K562 (cell line): ENCODE results near the gene R3HDM2. TPM values are rescaled to one million over a fixed set of nuclear protein-coding genes. Genes with fewer than 3 reads are reported as not detected.

ENCODE experiments used
- GTF2A2 ChIP-seq: IDR thresholded peaks from 2 replicates; pipeline ENCODE4 v1.6.1; 2016; ENCODE audit warnings: mild to moderate bottlenecking, missing genetic modification characterization, missing compliant biosample characterization
- IFI16 ChIP-seq: fragments of 250-450 bp; sonication (Bioruptor Pico); IDR thresholded peaks from 2 replicates; pipeline ENCODE4 v2.1.2; 2022; ENCODE audit warnings: mild to moderate bottlenecking, inconsistent platforms
- MTF1 ChIP-seq: fragments of 250-450 bp; sonication (Bioruptor Pico); IDR thresholded peaks from 2 replicates; pipeline ENCODE4 v1.9.0; 2021; ENCODE audit warnings: moderate library complexity, mild to moderate bottlenecking, inconsistent platforms, borderline replicate concordance
- POLR2A ChIP-seq: fragments of 450-650 bp; conservative IDR thresholded peaks from 2 replicates; pipeline ENCODE4 v1.6.1; 2016
- SMARCB1 ChIP-seq: IDR thresholded peaks from 2 replicates; pipeline ENCODE4 v1.6.1; 2011; ENCODE audit warnings: improper control_type of control experiment, low read depth; ENCODE audit not compliant: insufficient read length
- SRSF3 ChIP-seq: fragments of 200-400 bp; formaldehyde crosslinking; IDR thresholded peaks from 2 replicates; pipeline ENCODE4 v1.6.1; 2016; ENCODE audit warnings: mild to moderate bottlenecking, low read length, moderate library complexity; ENCODE audit not compliant: insufficient read depth
- ZNF384 ChIP-seq: IDR thresholded peaks from 2 replicates; pipeline ENCODE4 v1.6.1; 2012; ENCODE audit warnings: low read depth, low read length, improper control_type of control experiment
- ZNF780A ChIP-seq: fragments of 250-450 bp; sonication (Bioruptor Pico); IDR thresholded peaks from 2 replicates; pipeline ENCODE4 v1.5.0; 2021; ENCODE audit warnings: mild to moderate bottlenecking
- polyA plus RNA-seq, 8 experiments: library from polyadenylated mRNA; depleted of rRNA in 4 of 8; stranded (reverse) in 5 of 8; unstranded in 3 of 8; fragments of >200 nt; fragmentation: Nextera tagmentation in 2 of 8; fragmentation: Illumina TruSeq in 1 of 8; extraction: Ambion mirVana in 2 of 8; extraction: Trizol in 1 of 8; gene quantifications; 2 replicates each; pipeline versions ENCODE4 v1.2.1 to v1.2.3, GENCODE V29; 2011 to 2014; ENCODE audit warnings: inconsistent platforms in 1 of 8, missing spikeins in 1 of 8
- total RNA-seq, 7 experiments: library from RNA; depleted of rRNA in 6 of 7; stranded (reverse); fragments of >200 nt in 6 of 7; fragmentation: Illumina TruSeq in 2 of 7; extraction: Trizol in 2 of 7; gene quantifications; 2 replicates each; pipeline versions ENCODE4 v1.2.1 to v1.2.3, GENCODE V29; 2011 to 2021; ENCODE audit warnings: low replicate concordance in 1 of 7
- TF ChIP-seq, protein P1 (sequence below): fragments of 200-600 bp; sonication (generic); IDR thresholded peaks from one replicate; pipeline ENCODE4 v1.6.1; 2012; ENCODE audit warnings: mild to moderate bottlenecking, low read depth, low read length, inconsistent platforms
- TF ChIP-seq, protein P2 (sequence below): fragments of 450-650 bp; IDR thresholded peaks from 2 replicates; pipeline ENCODE4 v1.6.1; 2017; ENCODE audit warnings: antibody characterized with exemption, mild to moderate bottlenecking
- TF ChIP-seq, protein P3 (sequence below): fragments of 450-650 bp; formaldehyde crosslinking; IDR thresholded peaks from 2 replicates; pipeline ENCODE4 v1.4.0; 2020; ENCODE audit warnings: mild to moderate bottlenecking, moderate library complexity

R3HDM2 gene
- total and polyA plus RNA-seq, 9 of the 15 experiments (the other 6 are each of a cell fraction or from before 2014, with no cell fraction given) = 3.3 to 18.8 (median 9.0) TPM

DNA sequence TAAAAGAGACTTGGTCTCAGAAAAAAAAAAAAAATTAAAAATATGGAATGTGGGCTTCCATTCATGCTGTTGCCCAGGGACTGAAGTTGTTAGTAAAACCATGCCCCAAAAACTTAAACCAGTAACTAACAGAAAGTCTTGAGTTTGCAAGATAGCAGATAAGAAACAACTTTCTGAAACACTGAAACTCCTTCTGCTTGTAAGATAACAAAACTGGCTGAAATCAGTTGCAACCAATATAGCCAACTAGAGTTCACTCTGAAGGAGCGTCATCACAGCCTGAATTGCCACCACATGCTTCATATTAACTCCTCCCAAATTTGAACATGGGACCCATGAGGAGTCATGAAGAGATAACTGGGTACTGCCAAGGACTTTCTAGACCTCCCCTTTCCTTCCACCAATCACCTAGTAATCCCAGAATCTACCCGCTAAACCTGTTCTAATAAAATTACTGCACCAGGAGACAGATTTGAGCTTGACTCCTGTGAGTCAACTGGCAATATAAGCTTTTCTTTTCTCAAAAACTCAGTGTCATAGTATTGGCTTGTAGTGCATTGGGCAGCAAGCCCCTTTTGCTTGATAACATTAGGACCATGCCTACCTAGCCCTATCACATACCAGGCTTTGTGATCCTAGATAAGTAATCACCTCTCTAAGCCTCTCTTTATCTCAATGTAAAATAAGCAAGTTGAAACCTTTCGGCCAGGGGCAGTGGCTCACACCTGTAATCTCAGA is 53.6 kb downstream of the R3HDM2 start (continued):
- TF ChIP-seq, protein P1, sequence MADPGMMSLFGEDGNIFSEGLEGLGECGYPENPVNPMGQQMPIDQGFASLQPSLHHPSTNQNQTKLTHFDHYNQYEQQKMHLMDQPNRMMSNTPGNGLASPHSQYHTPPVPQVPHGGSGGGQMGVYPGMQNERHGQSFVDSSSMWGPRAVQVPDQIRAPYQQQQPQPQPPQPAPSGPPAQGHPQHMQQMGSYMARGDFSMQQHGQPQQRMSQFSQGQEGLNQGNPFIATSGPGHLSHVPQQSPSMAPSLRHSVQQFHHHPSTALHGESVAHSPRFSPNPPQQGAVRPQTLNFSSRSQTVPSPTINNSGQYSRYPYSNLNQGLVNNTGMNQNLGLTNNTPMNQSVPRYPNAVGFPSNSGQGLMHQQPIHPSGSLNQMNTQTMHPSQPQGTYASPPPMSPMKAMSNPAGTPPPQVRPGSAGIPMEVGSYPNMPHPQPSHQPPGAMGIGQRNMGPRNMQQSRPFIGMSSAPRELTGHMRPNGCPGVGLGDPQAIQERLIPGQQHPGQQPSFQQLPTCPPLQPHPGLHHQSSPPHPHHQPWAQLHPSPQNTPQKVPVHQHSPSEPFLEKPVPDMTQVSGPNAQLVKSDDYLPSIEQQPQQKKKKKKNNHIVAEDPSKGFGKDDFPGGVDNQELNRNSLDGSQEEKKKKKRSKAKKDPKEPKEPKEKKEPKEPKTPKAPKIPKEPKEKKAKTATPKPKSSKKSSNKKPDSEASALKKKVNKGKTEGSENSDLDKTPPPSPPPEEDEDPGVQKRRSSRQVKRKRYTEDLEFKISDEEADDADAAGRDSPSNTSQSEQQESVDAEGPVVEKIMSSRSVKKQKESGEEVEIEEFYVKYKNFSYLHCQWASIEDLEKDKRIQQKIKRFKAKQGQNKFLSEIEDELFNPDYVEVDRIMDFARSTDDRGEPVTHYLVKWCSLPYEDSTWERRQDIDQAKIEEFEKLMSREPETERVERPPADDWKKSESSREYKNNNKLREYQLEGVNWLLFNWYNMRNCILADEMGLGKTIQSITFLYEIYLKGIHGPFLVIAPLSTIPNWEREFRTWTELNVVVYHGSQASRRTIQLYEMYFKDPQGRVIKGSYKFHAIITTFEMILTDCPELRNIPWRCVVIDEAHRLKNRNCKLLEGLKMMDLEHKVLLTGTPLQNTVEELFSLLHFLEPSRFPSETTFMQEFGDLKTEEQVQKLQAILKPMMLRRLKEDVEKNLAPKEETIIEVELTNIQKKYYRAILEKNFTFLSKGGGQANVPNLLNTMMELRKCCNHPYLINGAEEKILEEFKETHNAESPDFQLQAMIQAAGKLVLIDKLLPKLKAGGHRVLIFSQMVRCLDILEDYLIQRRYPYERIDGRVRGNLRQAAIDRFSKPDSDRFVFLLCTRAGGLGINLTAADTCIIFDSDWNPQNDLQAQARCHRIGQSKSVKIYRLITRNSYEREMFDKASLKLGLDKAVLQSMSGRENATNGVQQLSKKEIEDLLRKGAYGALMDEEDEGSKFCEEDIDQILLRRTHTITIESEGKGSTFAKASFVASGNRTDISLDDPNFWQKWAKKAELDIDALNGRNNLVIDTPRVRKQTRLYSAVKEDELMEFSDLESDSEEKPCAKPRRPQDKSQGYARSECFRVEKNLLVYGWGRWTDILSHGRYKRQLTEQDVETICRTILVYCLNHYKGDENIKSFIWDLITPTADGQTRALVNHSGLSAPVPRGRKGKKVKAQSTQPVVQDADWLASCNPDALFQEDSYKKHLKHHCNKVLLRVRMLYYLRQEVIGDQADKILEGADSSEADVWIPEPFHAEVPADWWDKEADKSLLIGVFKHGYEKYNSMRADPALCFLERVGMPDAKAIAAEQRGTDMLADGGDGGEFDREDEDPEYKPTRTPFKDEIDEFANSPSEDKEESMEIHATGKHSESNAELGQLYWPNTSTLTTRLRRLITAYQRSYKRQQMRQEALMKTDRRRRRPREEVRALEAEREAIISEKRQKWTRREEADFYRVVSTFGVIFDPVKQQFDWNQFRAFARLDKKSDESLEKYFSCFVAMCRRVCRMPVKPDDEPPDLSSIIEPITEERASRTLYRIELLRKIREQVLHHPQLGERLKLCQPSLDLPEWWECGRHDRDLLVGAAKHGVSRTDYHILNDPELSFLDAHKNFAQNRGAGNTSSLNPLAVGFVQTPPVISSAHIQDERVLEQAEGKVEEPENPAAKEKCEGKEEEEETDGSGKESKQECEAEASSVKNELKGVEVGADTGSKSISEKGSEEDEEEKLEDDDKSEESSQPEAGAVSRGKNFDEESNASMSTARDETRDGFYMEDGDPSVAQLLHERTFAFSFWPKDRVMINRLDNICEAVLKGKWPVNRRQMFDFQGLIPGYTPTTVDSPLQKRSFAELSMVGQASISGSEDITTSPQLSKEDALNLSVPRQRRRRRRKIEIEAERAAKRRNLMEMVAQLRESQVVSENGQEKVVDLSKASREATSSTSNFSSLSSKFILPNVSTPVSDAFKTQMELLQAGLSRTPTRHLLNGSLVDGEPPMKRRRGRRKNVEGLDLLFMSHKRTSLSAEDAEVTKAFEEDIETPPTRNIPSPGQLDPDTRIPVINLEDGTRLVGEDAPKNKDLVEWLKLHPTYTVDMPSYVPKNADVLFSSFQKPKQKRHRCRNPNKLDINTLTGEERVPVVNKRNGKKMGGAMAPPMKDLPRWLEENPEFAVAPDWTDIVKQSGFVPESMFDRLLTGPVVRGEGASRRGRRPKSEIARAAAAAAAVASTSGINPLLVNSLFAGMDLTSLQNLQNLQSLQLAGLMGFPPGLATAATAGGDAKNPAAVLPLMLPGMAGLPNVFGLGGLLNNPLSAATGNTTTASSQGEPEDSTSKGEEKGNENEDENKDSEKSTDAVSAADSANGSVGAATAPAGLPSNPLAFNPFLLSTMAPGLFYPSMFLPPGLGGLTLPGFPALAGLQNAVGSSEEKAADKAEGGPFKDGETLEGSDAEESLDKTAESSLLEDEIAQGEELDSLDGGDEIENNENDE = no peak
- TF ChIP-seq, protein P2, sequence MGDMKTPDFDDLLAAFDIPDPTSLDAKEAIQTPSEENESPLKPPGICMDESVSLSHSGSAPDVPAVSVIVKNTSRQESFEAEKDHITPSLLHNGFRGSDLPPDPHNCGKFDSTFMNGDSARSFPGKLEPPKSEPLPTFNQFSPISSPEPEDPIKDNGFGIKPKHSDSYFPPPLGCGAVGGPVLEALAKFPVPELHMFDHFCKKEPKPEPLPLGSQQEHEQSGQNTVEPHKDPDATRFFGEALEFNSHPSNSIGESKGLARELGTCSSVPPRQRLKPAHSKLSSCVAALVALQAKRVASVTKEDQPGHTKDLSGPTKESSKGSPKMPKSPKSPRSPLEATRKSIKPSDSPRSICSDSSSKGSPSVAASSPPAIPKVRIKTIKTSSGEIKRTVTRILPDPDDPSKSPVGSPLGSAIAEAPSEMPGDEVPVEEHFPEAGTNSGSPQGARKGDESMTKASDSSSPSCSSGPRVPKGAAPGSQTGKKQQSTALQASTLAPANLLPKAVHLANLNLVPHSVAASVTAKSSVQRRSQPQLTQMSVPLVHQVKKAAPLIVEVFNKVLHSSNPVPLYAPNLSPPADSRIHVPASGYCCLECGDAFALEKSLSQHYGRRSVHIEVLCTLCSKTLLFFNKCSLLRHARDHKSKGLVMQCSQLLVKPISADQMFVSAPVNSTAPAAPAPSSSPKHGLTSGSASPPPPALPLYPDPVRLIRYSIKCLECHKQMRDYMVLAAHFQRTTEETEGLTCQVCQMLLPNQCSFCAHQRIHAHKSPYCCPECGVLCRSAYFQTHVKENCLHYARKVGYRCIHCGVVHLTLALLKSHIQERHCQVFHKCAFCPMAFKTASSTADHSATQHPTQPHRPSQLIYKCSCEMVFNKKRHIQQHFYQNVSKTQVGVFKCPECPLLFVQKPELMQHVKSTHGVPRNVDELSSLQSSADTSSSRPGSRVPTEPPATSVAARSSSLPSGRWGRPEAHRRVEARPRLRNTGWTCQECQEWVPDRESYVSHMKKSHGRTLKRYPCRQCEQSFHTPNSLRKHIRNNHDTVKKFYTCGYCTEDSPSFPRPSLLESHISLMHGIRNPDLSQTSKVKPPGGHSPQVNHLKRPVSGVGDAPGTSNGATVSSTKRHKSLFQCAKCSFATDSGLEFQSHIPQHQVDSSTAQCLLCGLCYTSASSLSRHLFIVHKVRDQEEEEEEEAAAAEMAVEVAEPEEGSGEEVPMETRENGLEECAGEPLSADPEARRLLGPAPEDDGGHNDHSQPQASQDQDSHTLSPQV = no peak
- TF ChIP-seq, protein P3, sequence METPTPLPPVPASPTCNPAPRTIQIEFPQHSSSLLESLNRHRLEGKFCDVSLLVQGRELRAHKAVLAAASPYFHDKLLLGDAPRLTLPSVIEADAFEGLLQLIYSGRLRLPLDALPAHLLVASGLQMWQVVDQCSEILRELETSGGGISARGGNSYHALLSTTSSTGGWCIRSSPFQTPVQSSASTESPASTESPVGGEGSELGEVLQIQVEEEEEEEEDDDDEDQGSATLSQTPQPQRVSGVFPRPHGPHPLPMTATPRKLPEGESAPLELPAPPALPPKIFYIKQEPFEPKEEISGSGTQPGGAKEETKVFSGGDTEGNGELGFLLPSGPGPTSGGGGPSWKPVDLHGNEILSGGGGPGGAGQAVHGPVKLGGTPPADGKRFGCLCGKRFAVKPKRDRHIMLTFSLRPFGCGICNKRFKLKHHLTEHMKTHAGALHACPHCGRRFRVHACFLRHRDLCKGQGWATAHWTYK (CRISPR knock-in tag) = 0 out of 2 replicates have a peak, but pooled peaks have one; percentile 33
- TF ChIP-seq MTF1 (no peak), POLR2A (no peak), GTF2A2 (tag) (no peak), IFI16 (CRISPR knock-in tag) (no peak), ZNF780A (CRISPR knock-in tag) (no peak), ZNF384 (no peak), SRSF3 (no peak), SMARCB1 (no peak)
